HepG2 (cell line): Measurements from ENCODE around the gene DAZAP1. TPM values are rescaled to one million over a fixed set of nuclear protein-coding genes. Genes with fewer than 3 reads are reported as not detected.

Experiments used
- ATAC-seq: fragments of 200-7000 bp; cut with Tn5 transposase; 3 replicates; pipeline ENCODE4 v1.9.1; 2020; ENCODE audit warnings: mild to moderate bottlenecking, moderate library complexity
- BruUV-seq: library from RNA; stranded (reverse); fragments of 400-500 nt; replicated peaks from 2 replicates; lab custom pipeline; 2021; lab: Mats Ljungman, UMichigan
- CTCF ChIA-PET: fragments of 300-600 bp; formaldehyde crosslinking; extraction: SDS; loops from one replicate; lab custom pipeline; 2021; ENCODE audit warnings: low total read pairs, inconsistent platforms, low intra/inter-chr PET ratio; lab: Yijun Ruan, JAX
- POLR2A ChIA-PET: fragments of 350-600 bp; sonication (Branson Sonifier 250); formaldehyde crosslinking; loops from one replicate; lab custom pipeline; 2020; ENCODE audit warnings: antibody characterized with exemption, inconsistent platforms; lab: Yijun Ruan, JAX
- DNase-seq: peaks from one replicate; pipeline ENCODE4 v3.0.0-alpha.2; 2015; ENCODE audit warnings: low spot score
- FAIRE-seq: peaks from 3 replicates; lab custom pipeline; 2011; peaks lifted over from hg19 to GRCh38; lab: Jason Lieb, UNC
- H2AFZ ChIP-seq: one replicate; pipeline ENCODE4 v1.6.1; 2011; ENCODE audit warnings: low read length, inconsistent platforms
- H3K27ac ChIP-seq: fragments of 300-600 bp; 3 replicates; pipeline ENCODE4 v1.8.0; 2011; ENCODE audit warnings: mixed run types, mild to moderate bottlenecking, mixed read lengths, low read length, inconsistent platforms; ENCODE audit not compliant: insufficient read depth; ENCODE audit errors: extremely low read length
- H3K27me3 ChIP-seq, 2 experiments: fragments of 200-600 bp in 1 of 2; 2 replicates in 1 of 2; 3 replicates in 1 of 2; pipeline versions ENCODE4 v1.6.0 to v1.8.0; 2011; ENCODE audit warnings: low read length in 2 of 2, mild to moderate bottlenecking in 2 of 2, moderate library complexity in 2 of 2, inconsistent platforms in 1 of 2; ENCODE audit not compliant: insufficient read depth in 2 of 2, control insufficient read depth in 1 of 2
- H3K36me3 ChIP-seq, 2 experiments: fragments of 200-600 bp in 1 of 2; replicated peaks in 1 of 2; 2 replicates in 1 of 2; 3 replicates in 1 of 2; pipeline versions ENCODE4 v1.5.1 to v1.8.0; 2011; ENCODE audit warnings: low read length in 2 of 2, inconsistent platforms in 1 of 2; ENCODE audit not compliant: insufficient read depth in 2 of 2, control insufficient read depth in 1 of 2
- H3K4me1 ChIP-seq: 2 replicates; pipeline ENCODE4 v1.5.1; 2012; ENCODE audit warnings: low read length, inconsistent platforms; ENCODE audit not compliant: insufficient read depth
- H3K4me2 ChIP-seq: 2 replicates; pipeline ENCODE4 v1.6.0; 2011; ENCODE audit warnings: low read depth, low read length, inconsistent platforms
- H3K4me3 ChIP-seq, 3 experiments: fragments of 200-600 bp in 1 of 3; sonication (generic), shearing (Covaris generic) in 1 of 3; replicated peaks in 1 of 3; 2 replicates each; pipeline ENCODE4 v1.5.1; 2011 to 2016; ENCODE audit warnings: low read length in 3 of 3, inconsistent platforms in 2 of 3, low read depth in 2 of 3, mild to moderate bottlenecking in 2 of 3, control low read depth in 1 of 3, mixed read lengths in 1 of 3; ENCODE audit not compliant: insufficient read depth in 1 of 3
- H3K79me2 ChIP-seq: one replicate; pipeline ENCODE4 v1.6.1; 2011; ENCODE audit warnings: low read length, inconsistent platforms; ENCODE audit not compliant: insufficient read depth
- H3K9ac ChIP-seq: 2 replicates; pipeline ENCODE4 v1.6.0; 2011; ENCODE audit warnings: mild to moderate bottlenecking, low read depth, low read length, inconsistent platforms; ENCODE audit not compliant: insufficient read depth
- H3K9me3 ChIP-seq: 2 replicates; pipeline ENCODE4 v1.5.1; 2012; ENCODE audit warnings: mild to moderate bottlenecking, low read length
- H4K20me1 ChIP-seq: 2 replicates; pipeline ENCODE4 v1.6.0; 2011; ENCODE audit warnings: inconsistent platforms, mild to moderate bottlenecking, low read length, moderate library complexity; ENCODE audit not compliant: insufficient read depth
- AGO2 ChIP-seq: fragments of 200-400 bp; formaldehyde crosslinking; optimal IDR thresholded peaks from 2 replicates; pipeline ENCODE3; 2017; ENCODE audit warnings: mild to moderate bottlenecking, low read depth, low read length, moderate library complexity
- RBFOX2 ChIP-seq: fragments of 200-400 bp; formaldehyde crosslinking; IDR thresholded peaks from 2 replicates; pipeline ENCODE4 v1.6.1; 2017; ENCODE audit warnings: low read depth, mild to moderate bottlenecking, low read length
- ZBTB44 ChIP-seq: sonication (generic); formaldehyde crosslinking; IDR thresholded peaks from 2 replicates; pipeline ENCODE4 v1.4.0; 2020; ENCODE audit warnings: missing genetic modification reagents
- ZNF768 ChIP-seq: sonication (generic); formaldehyde crosslinking; IDR thresholded peaks from 2 replicates; pipeline ENCODE4 v1.4.0; 2020; ENCODE audit warnings: missing genetic modification reagents
- WGBS: methylation state at CpG from one replicate; pipeline ENCODE4 v1.1.6; 2017; ENCODE audit warnings: low lambda C conversion rate; 5-methylcytosine and 5-hydroxymethylcytosine counted together
- in situ Hi-C: cut with HindIII; loops from 2 replicates; pipeline ENCODE4 v1.10.0; 2017; ENCODE audit warnings: low pct_unique_long_range_greater_than_20kb; ENCODE audit not compliant: extremely low pct_ligation_motif_present
- intact Hi-C: fragments of 100-400 bp; cut with micrococcal nuclease; formaldehyde crosslinking; loops from one replicate; pipeline ENCODE4 v1.10.0; 2022; ENCODE audit not compliant: unreplicated experiment
- polyA plus RNA-seq, 8 experiments: library from polyadenylated mRNA; depleted of rRNA in 3 of 8; stranded (reverse) in 7 of 8; unstranded in 1 of 8; fragments of >200 nt; fragmentation: Illumina TruSeq in 4 of 8; extraction: Trizol in 4 of 8; gene quantifications; 2 replicates each; pipeline versions ENCODE4 v1.2.1 to v1.2.3, GENCODE V29; 2011 to 2016; ENCODE audit warnings: low read depth in 4 of 8, missing spikeins in 1 of 8, mixed read lengths in 1 of 8; ENCODE audit not compliant: insufficient read depth in 1 of 8
- total RNA-seq, 5 experiments: library from RNA; depleted of rRNA; stranded (reverse); fragments of >200 nt; fragmentation: Illumina TruSeq; extraction: Trizol; gene quantifications; 2 replicates each; pipeline ENCODE4 v1.2.3, GENCODE V29; 2016; ENCODE audit warnings: low read depth in 1 of 5
- TF ChIP-seq, protein P1 (sequence below): sonication (generic); formaldehyde crosslinking; IDR thresholded peaks from 2 replicates; pipeline ENCODE4 v1.9.0; 2022; ENCODE audit warnings: low read depth, missing genetic modification reagents

DAZAP1 gene
- total and polyA plus RNA-seq, 2 of the 13 experiments (the other 11 are each of a cell fraction or from before 2014, with no cell fraction given): 63.3 to 79.2 TPM

- FAIRE-seq (no peak), ATAC-seq (no peak), DNase-seq (no peak)
- no peak overlapping the region for H3K4me3 ChIP-seq
- H3K9me3 ChIP-seq: no peaks in the 10 kb centered on the region
- peaks cover 31% of the 10 kb centered on the region for H3K79me2 ChIP-seq
- in situ Hi-C loops (no loop called here), intact Hi-C loops (no loop called here)
- no TSS peak for BruUV-seq
- WGBS: 95% methylated on average over 19 of the region's 25 CpGs
- no peak overlapping the region for H3K27ac ChIP-seq
- peaks cover 48% of the 10 kb centered on the region for H3K4me1 ChIP-seq
- TF ChIP-seq ZNF768 (CRISPR knock-in tag) (peak; percentile 25; the same call in 1 of the 2 replicates), AGO2 (peak; percentile 91), ZBTB44 (CRISPR knock-in tag) (no peak), RBFOX2 (peak; percentile 79)
- TF ChIP-seq, protein P1, sequence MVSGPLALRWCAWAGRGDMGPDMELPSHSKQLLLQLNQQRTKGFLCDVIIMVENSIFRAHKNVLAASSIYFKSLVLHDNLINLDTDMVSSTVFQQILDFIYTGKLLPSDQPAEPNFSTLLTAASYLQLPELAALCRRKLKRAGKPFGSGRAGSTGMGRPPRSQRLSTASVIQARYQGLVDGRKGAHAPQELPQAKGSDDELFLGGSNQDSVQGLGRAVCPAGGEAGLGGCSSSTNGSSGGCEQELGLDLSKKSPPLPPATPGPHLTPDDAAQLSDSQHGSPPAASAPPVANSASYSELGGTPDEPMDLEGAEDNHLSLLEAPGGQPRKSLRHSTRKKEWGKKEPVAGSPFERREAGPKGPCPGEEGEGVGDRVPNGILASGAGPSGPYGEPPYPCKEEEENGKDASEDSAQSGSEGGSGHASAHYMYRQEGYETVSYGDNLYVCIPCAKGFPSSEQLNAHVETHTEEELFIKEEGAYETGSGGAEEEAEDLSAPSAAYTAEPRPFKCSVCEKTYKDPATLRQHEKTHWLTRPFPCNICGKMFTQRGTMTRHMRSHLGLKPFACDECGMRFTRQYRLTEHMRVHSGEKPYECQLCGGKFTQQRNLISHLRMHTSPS: no peak
- ChIA-PET CTCF (no interaction called here), POLR2A (interaction anchor here (0.7 to 1.0 kb wide), 2 partner anchors 18 to 32 kb away, joined by 4 read pairs; no protein-coding TSS in a partner anchor)
- peaks cover 13 to 31% of the 10 kb centered on the region in 2 experiments for H3K36me3 ChIP-seq
- no peak overlapping the region for H3K9ac ChIP-seq
- H4K20me1 ChIP-seq: peaks cover 36% of the 10 kb centered on the region
- H3K27me3 ChIP-seq: peaks cover 1 to 7% of the 10 kb centered on the region in 2 experiments; a peak in 3 of 5 replicates
- H2AFZ ChIP-seq: no peak overlapping the region
- H3K4me2 ChIP-seq: no peak overlapping the region
These were observed 34.5 kb downstream of the DAZAP1 start for GRCh38 chr19:1441677-1442438.
